HG03135 (cell line): ENCODE data around the gene APLF.
"Not testable (repeated sequence)": the region's sequence is repeated elsewhere in the genome, so short reads cannot be mapped to it uniquely, and the experiment has no call there.

Experiments
- ATAC-seq: cut with Tn5 transposase; IDR thresholded peaks from one replicate; pipeline ENCODE4 v1.9.1; 2021; ENCODE audit warnings: mild to moderate bottlenecking, moderate library complexity; ENCODE audit not compliant: unreplicated experiment

APLF gene

GRCh38 chr2:68570434-68570833 is 103.0 kb downstream of the APLF start:
- ATAC-seq: not testable (repeated sequence)

GRCh38 chr2:68574202-68574791 is 106.9 kb downstream of the APLF start:
- ATAC-seq: no peak

GRCh38 chr2:68577183-68577582 is 109.8 kb downstream of the APLF start:
- no peak for ATAC-seq

- no peak for ATAC-seq
These were observed 112.3 kb downstream of the APLF start for GRCh38 chr2:68579689-68580088.

GRCh38 chr2:68588589-68588988 is 121.2 kb downstream of the APLF start:
- ATAC-seq: no peak

- no peak for ATAC-seq
These were observed 122.6 kb downstream of the APLF start for GRCh38 chr2:68589963-68590362.

- no peak for ATAC-seq
These were observed 123.3 kb downstream of the APLF start for GRCh38 chr2:68590702-68591101.

GRCh38 chr2:68591225-68591624 is 123.8 kb downstream of the APLF start:
- no peak for ATAC-seq

- ATAC-seq: no peak
These were observed 126.7 kb downstream of the APLF start for GRCh38 chr2:68594041-68594440.

- no peak for ATAC-seq
These were observed 127.5 kb downstream of the APLF start for GRCh38 chr2:68594674-68595492.

- not testable (repeated sequence) for ATAC-seq
These were observed 128.1 kb downstream of the APLF start for GRCh38 chr2:68595493-68595785.

GRCh38 chr2:68600495-68600894 is 133.1 kb downstream of the APLF start:
- not testable (repeated sequence) for ATAC-seq

GRCh38 chr2:68603059-68603458 is 135.7 kb downstream of the APLF start:
- no peak for ATAC-seq

- no peak for ATAC-seq
These were observed 136.7 kb downstream of the APLF start for GRCh38 chr2:68604077-68604476.

- ATAC-seq: no peak
These were observed 138.6 kb downstream of the APLF start for GRCh38 chr2:68605939-68606338.

- no peak for ATAC-seq
These were observed 139.4 kb downstream of the APLF start for GRCh38 chr2:68606759-68607158.

- ATAC-seq: no peak
These were observed 140.5 kb downstream of the APLF start for GRCh38 chr2:68607837-68608236.

GRCh38 chr2:68612765-68613519 is 145.6 kb downstream of the APLF start:
- ATAC-seq: no peak

GRCh38 chr2:68620772-68621171 is 153.4 kb downstream of the APLF start:
- no peak for ATAC-seq

GRCh38 chr2:68623820-68624219 is 156.4 kb downstream of the APLF start:
- ATAC-seq: no peak

GRCh38 chr2:68627615-68628014 is 160.2 kb downstream of the APLF start:
- ATAC-seq: no peak
